GM23338 (cell line): ENCODE results near the gene TNFSF9. TPM values are rescaled to one million over a fixed set of nuclear protein-coding genes. Genes with fewer than 3 reads are reported as not detected.

Experiments used
- ATAC-seq: fragments of 200-7000 bp; cut with Tn5 transposase; 3 replicates; pipeline ENCODE4 v1.9.1; 2020
- DNase-seq: peaks from one replicate; pipeline ENCODE4 v3.0.0-alpha.2; 2015; ENCODE audit warnings: low spot score
- H2AFZ ChIP-seq: fragments of 200-600 bp; sonication (generic); 2 replicates; pipeline ENCODE4 v1.8.0; 2016; ENCODE audit warnings: antibody characterized with exemption, mild to moderate bottlenecking, moderate library complexity
- H3F3A ChIP-seq: fragments of 200-600 bp; sonication (generic); replicated peaks from 2 replicates; pipeline ENCODE4 v1.8.0; 2017; ENCODE audit warnings: antibody characterized with exemption, mixed run types, low read depth
- H3K27ac ChIP-seq: fragments of 200-600 bp; sonication (generic); 2 replicates; pipeline ENCODE4 v1.6.1; 2016; ENCODE audit warnings: low read depth
- H3K27me3 ChIP-seq: fragments of 200-600 bp; sonication (generic); 2 replicates; pipeline ENCODE4 v1.8.0; 2016; ENCODE audit warnings: mild to moderate bottlenecking, mixed run types, moderate library complexity; ENCODE audit not compliant: insufficient read depth
- H3K36me3 ChIP-seq: fragments of 200-600 bp; sonication (generic); 2 replicates; pipeline ENCODE4 v1.8.0; 2016; ENCODE audit warnings: mild to moderate bottlenecking; ENCODE audit not compliant: insufficient read depth
- H3K4me1 ChIP-seq: fragments of 200-600 bp; sonication (generic); 2 replicates; pipeline ENCODE4 v1.8.0; 2016; ENCODE audit warnings: mild to moderate bottlenecking, moderate library complexity; ENCODE audit not compliant: insufficient read depth
- H3K4me2 ChIP-seq: fragments of 200-600 bp; sonication (generic); 2 replicates; pipeline ENCODE4 v1.7.1; 2017; ENCODE audit warnings: mixed run types
- H3K4me3 ChIP-seq: fragments of 200-600 bp; sonication (generic); 2 replicates; pipeline ENCODE4 v1.6.1; 2016; ENCODE audit warnings: mixed run types
- H3K79me2 ChIP-seq: fragments of 200-600 bp; sonication (generic); replicated peaks from 2 replicates; pipeline ENCODE4 v1.8.0; 2017; ENCODE audit warnings: mild to moderate bottlenecking; ENCODE audit not compliant: insufficient read depth
- H3K9me2 ChIP-seq: fragments of 200-600 bp; sonication (generic); 2 replicates; pipeline ENCODE4 v1.8.0; 2017; ENCODE audit not compliant: insufficient read depth
- H4K20me1 ChIP-seq: fragments of 200-600 bp; sonication (generic); replicated peaks from 2 replicates; pipeline ENCODE4 v1.8.0; 2017; ENCODE audit warnings: mild to moderate bottlenecking; ENCODE audit not compliant: insufficient read depth
- H3K27ac Mint-ChIP-seq: 2 replicates; pipeline ENCODE4 v1.8.0; 2020; ENCODE audit warnings: inconsistent platforms, mild to moderate bottlenecking, moderate library complexity, mixed read lengths
- H3K27me3 Mint-ChIP-seq: 3 replicates; pipeline ENCODE4 v1.8.0; 2022; ENCODE audit warnings: low read depth, mild to moderate bottlenecking, moderate library complexity, mixed read lengths, inconsistent platforms; ENCODE audit not compliant: insufficient read depth, poor library complexity
- H3K36me3 Mint-ChIP-seq: 3 replicates; pipeline ENCODE4 v1.8.0; 2021; ENCODE audit warnings: low read depth, mild to moderate bottlenecking, inconsistent platforms, moderate library complexity, mixed read lengths
- H3K4me1 Mint-ChIP-seq: 3 replicates; pipeline ENCODE4 v1.8.0; 2020; ENCODE audit warnings: mild to moderate bottlenecking, inconsistent platforms, mixed read lengths
- H3K4me3 Mint-ChIP-seq: 3 replicates; pipeline ENCODE4 v1.8.0; 2021; ENCODE audit warnings: moderate library complexity, mild to moderate bottlenecking, inconsistent platforms, mixed read lengths
- H3K9me3 Mint-ChIP-seq: 3 replicates; pipeline ENCODE4 v1.8.0; 2020; ENCODE audit warnings: moderate library complexity, mild to moderate bottlenecking, inconsistent platforms, mixed read lengths
- ETS1 ChIP-seq: IDR thresholded peaks from 2 replicates; pipeline ENCODE4 v1.6.1; 2016; ENCODE audit warnings: antibody characterized with exemption
- EZH2phosphoT487 ChIP-seq: fragments of 200-600 bp; sonication (generic); IDR thresholded peaks from one replicate; pipeline ENCODE4 v1.8.1; 2018; ENCODE audit warnings: antibody characterized with exemption; ENCODE audit not compliant: unreplicated experiment
- ZNF114 ChIP-seq: fragments of 250-450 bp; sonication (Bioruptor Pico); IDR thresholded peaks from 2 replicates; pipeline ENCODE4 v1.5.0; 2020; ENCODE audit warnings: mild to moderate bottlenecking, moderate library complexity
- ZNF331 ChIP-seq: fragments of 250-450 bp; sonication (Bioruptor Pico); IDR thresholded peaks from 2 replicates; pipeline ENCODE4 v1.5.0; 2020; ENCODE audit warnings: low read depth, mild to moderate bottlenecking, moderate library complexity
- polyA plus RNA-seq: library from polyadenylated mRNA; unstranded; fragments of >200 nt; fragmentation: Nextera tagmentation; extraction: Ambion mirVana; gene quantifications from 2 replicates; pipeline ENCODE4 v1.2.1, GENCODE V29; 2016
- total RNA-seq: library from RNA; depleted of rRNA; stranded (reverse); fragments of >200 nt; shearing (Covaris generic); gene quantifications from 2 replicates; pipeline ENCODE4 v1.2.3, GENCODE V29; 2014
- TF ChIP-seq, protein P1 (sequence below): fragments of 250-450 bp; sonication (Bioruptor Pico); IDR thresholded peaks from 2 replicates; pipeline ENCODE4 v1.5.0; 2020; ENCODE audit warnings: mild to moderate bottlenecking, moderate library complexity

The TNFSF9 gene
- total and polyA plus RNA-seq, 2 experiments from 2014 or later, result 2.6 to 9.1 TPM

GRCh38 chr19:6535558-6536137 is 4.8 kb downstream of the TNFSF9 start (continued):
- TF ChIP-seq, protein P1, sequence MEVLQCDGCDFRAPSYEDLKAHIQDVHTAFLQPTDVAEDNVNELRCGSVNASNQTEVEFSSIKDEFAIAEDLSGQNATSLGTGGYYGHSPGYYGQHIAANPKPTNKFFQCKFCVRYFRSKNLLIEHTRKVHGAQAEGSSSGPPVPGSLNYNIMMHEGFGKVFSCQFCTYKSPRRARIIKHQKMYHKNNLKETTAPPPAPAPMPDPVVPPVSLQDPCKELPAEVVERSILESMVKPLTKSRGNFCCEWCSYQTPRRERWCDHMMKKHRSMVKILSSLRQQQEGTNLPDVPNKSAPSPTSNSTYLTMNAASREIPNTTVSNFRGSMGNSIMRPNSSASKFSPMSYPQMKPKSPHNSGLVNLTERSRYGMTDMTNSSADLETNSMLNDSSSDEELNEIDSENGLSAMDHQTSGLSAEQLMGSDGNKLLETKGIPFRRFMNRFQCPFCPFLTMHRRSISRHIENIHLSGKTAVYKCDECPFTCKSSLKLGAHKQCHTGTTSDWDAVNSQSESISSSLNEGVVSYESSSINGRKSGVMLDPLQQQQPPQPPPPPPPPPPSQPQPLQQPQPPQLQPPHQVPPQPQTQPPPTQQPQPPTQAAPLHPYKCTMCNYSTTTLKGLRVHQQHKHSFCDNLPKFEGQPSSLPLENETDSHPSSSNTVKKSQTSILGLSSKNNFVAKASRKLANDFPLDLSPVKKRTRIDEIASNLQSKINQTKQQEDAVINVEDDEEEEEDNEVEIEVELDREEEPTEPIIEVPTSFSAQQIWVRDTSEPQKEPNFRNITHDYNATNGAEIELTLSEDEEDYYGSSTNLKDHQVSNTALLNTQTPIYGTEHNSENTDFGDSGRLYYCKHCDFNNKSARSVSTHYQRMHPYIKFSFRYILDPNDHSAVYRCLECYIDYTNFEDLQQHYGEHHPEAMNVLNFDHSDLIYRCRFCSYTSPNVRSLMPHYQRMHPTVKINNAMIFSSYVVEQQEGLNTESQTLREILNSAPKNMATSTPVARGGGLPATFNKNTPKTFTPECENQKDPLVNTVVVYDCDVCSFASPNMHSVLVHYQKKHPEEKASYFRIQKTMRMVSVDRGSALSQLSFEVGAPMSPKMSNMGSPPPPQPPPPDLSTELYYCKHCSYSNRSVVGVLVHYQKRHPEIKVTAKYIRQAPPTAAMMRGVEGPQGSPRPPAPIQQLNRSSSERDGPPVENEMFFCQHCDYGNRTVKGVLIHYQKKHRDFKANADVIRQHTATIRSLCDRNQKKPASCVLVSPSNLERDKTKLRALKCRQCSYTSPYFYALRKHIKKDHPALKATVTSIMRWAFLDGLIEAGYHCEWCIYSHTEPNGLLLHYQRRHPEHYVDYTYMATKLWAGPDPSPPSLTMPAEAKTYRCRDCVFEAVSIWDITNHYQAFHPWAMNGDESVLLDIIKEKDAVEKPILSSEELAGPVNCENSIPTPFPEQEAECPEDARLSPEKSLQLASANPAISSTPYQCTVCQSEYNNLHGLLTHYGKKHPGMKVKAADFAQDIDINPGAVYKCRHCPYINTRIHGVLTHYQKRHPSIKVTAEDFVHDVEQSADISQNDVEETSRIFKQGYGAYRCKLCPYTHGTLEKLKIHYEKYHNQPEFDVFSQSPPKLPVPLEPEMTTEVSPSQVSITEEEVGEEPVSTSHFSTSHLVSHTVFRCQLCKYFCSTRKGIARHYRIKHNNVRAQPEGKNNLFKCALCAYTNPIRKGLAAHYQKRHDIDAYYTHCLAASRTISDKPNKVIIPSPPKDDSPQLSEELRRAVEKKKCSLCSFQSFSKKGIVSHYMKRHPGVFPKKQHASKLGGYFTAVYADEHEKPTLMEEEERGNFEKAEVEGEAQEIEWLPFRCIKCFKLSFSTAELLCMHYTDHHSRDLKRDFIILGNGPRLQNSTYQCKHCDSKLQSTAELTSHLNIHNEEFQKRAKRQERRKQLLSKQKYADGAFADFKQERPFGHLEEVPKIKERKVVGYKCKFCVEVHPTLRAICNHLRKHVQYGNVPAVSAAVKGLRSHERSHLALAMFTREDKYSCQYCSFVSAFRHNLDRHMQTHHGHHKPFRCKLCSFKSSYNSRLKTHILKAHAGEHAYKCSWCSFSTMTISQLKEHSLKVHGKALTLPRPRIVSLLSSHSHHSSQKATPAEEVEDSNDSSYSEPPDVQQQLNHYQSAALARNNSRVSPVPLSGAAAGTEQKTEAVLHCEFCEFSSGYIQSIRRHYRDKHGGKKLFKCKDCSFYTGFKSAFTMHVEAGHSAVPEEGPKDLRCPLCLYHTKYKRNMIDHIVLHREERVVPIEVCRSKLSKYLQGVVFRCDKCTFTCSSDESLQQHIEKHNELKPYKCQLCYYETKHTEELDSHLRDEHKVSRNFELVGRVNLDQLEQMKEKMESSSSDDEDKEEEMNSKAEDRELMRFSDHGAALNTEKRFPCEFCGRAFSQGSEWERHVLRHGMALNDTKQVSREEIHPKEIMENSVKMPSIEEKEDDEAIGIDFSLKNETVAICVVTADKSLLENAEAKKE (CRISPR knock-in tag), result no peak
- no peak for TF ChIP-seq ZNF114 (CRISPR knock-in tag)

DNA sequence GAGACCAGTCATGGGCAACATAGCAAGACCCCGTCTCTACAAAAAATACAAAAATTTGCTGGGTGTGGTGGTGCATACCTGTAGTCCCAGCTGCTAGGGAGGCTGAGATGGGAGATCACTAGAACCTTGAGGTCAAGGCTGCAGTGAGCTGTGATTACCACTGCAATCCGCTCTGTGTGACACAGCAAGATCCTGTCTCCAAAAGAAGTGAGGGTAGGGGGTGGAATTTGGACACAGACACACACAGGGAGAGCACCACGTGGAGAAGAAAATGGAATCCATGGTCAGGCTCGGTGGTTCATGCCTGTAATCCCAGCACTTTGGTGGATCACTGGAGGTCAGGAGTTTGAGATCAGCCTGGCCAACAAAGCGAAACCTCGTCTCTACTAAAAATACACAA is 8.7 kb downstream of the TNFSF9 start:
- no peak overlapping the region for H3K4me3 ChIP-seq
- peaks cover 22% of the 10 kb centered on the region for H3K36me3 Mint-ChIP-seq
- H4K20me1 ChIP-seq, result no peaks in the 10 kb centered on the region
- TF ChIP-seq ETS1 (no peak), EZH2phosphoT487 (no peak), ZNF331 (no peak)
- no peaks in the 10 kb centered on the region for H3K9me2 ChIP-seq
- H3K27me3 Mint-ChIP-seq, result peaks cover 5% of the 10 kb centered on the region
- ATAC-seq (no peak), DNase-seq (no peak)
- no peak overlapping the region for H3K27ac ChIP-seq
- H3K4me3 Mint-ChIP-seq, result no peak overlapping the region
- no peaks in the 10 kb centered on the region; the same call in 1 of the 2 replicates for H3K4me1 ChIP-seq
- peaks cover 74% of the 10 kb centered on the region for H3K9me3 Mint-ChIP-seq
- peaks cover 14% of the 10 kb centered on the region for H3K27me3 ChIP-seq
- H3K36me3 ChIP-seq, result no peaks in the 10 kb centered on the region; the same call in 1 of the 2 replicates
- no peak overlapping the region for H3K4me2 ChIP-seq
- H3K4me1 Mint-ChIP-seq, result no peaks in the 10 kb centered on the region
- H3F3A ChIP-seq, result no peaks in the 10 kb centered on the region
- H3K79me2 ChIP-seq, result no peaks in the 10 kb centered on the region
- no peak overlapping the region for H3K27ac Mint-ChIP-seq
- H2AFZ ChIP-seq, result no peak overlapping the region
